ENCODE results near the gene GATAD2A. TPM values are rescaled to one million over a fixed set of nuclear protein-coding genes. Genes with fewer than 3 reads are reported as not detected.

GATAD2A gene
- total and polyA plus RNA-seq, 4 experiments from 2014 or later, result 3.8 to 108 (median 65.6) TPM

GRCh38 chr19:19515642-19516519, 110.4 kb downstream of the GATAD2A start, which contains the start of gene NDUFA13:
NDUFA13 (plus strand) TSS chr19:19516225; CDS start chr19:19516239, 14 bp downstream.
- H3K36me3 Mint-ChIP-seq, result peaks cover 13 to 22% of the 10 kb centered on the region in 2 donors
- Histone ChIP-seq H3K27ac (ENCODE audit: low read depth, low read length) (peak within 1 kb of the TSS; percentile 92), H3K27me3 (ENCODE audit: insufficient read depth, low read length) (no peaks in the 10 kb centered on the region), H3K4me3 (ENCODE audit: low read length in 2 of 2) (peak within 1 kb of the TSS; percentile 88 to 90), H3K9me3 (ENCODE audit: control insufficient read depth in 1 of 2, low read length in 2 of 2) (no peaks in the 10 kb centered on the region), H3K36me3 (ENCODE audit: insufficient read depth, low read length) (no peaks in the 10 kb centered on the region), H3K4me1 (ENCODE audit: insufficient read depth, low read length) (peaks cover 35% of the 10 kb centered on the region)
- DNase-seq, result peak; percentile 91 to 95 (median 92)
- no peaks in the 10 kb centered on the region for H3K27me3 Mint-ChIP-seq
- CTCF ChIA-PET (ENCODE audit: partially characterized antibody), result interaction anchor here (0.7 to 1.4 kb wide), 5 partner anchors 16 to 130 kb away, joined by 3 to 7 read pairs (median 4); partner anchors contain the start of gene GMIP
- intact Hi-C loops (cut with micrococcal nuclease), result loop anchor here (1.0 kb wide), 2 partner anchors 27 to 196 kb away; partner anchors contain the start of genes MAU2 and SUGP1
- H3K9me3 Mint-ChIP-seq, result peaks cover 0 to 2% (median 0%) of the 10 kb centered on the region in 8 donors
- POLR2A ChIA-PET (ENCODE audit: partially characterized antibody), result interaction anchor here (0.5 to 3.2 kb wide), 23 partner anchors 9 to 324 kb away, joined by 3 to 22 read pairs (median 5); partner anchors contain the start of genes BORCS8, GATAD2A, LPAR2 and RFXANK
- peak within 1 kb of the TSS; percentile 94 to 98 (median 97) for H3K27ac Mint-ChIP-seq
- peak within 1 kb of the TSS; percentile 93 to 99 (median 97) for H3K4me3 Mint-ChIP-seq
- peaks cover 16 to 46% (median 29%) of the 10 kb centered on the region in 4 donors for H3K4me1 Mint-ChIP-seq

GRCh38 chr19:19517235-19517619, 111.8 kb downstream of the GATAD2A start:
- intact Hi-C loops (cut with micrococcal nuclease), result no loop called here
- Histone ChIP-seq H3K4me3 (ENCODE audit: low read length in 2 of 2) (peak overlapping the region in 1 of 2 donors; percentile 90), H3K27ac (ENCODE audit: low read depth, low read length) (no peak overlapping the region), H3K4me1 (ENCODE audit: insufficient read depth, low read length) (peaks cover 35% of the 10 kb centered on the region), H3K36me3 (ENCODE audit: insufficient read depth, low read length) (no peaks in the 10 kb centered on the region), H3K27me3 (ENCODE audit: insufficient read depth, low read length) (no peaks in the 10 kb centered on the region), H3K9me3 (ENCODE audit: control insufficient read depth in 1 of 2, low read length in 2 of 2) (no peaks in the 10 kb centered on the region)
- ChIA-PET POLR2A (ENCODE audit: partially characterized antibody) (interaction anchor here (2.0 to 2.8 kb wide), 3 partner anchors 15 to 132 kb away, joined by 5 to 22 read pairs (median 11); no protein-coding TSS in a partner anchor), CTCF (ENCODE audit: partially characterized antibody) (no interaction called here)
- H3K4me3 Mint-ChIP-seq, result peak overlapping the region; percentile 45 to 99 (median 97)
- H3K27me3 Mint-ChIP-seq, result no peaks in the 10 kb centered on the region
- peak overlapping the region in 5 of 7 donors; percentile 24 to 97 (median 53) for H3K27ac Mint-ChIP-seq
- peaks cover 0 to 1% (median 0%) of the 10 kb centered on the region in 8 donors for H3K9me3 Mint-ChIP-seq
- DNase-seq, result no peak
- H3K36me3 Mint-ChIP-seq, result peaks cover 15 to 24% of the 10 kb centered on the region in 2 donors
- H3K4me1 Mint-ChIP-seq, result peaks cover 15 to 49% (median 32%) of the 10 kb centered on the region in 4 donors

GRCh38 chr19:19520989-19521388, 115.5 kb downstream of the GATAD2A start:
- Mint-ChIP-seq H3K27me3 (no peaks in the 10 kb centered on the region), H3K36me3 (peaks cover 15 to 36% of the 10 kb centered on the region in 2 donors), H3K4me3 (no peak overlapping the region), H3K27ac (peak overlapping the region in 2 of 7 donors; percentile 49 to 66), H3K9me3 (no peaks in the 10 kb centered on the region), H3K4me1 (peaks cover 15 to 50% (median 33%) of the 10 kb centered on the region in 4 donors)
- no peaks in the 10 kb centered on the region for H3K9me3 ChIP-seq (ENCODE audit: control insufficient read depth in 1 of 2, low read length in 2 of 2)
- ChIA-PET POLR2A (ENCODE audit: partially characterized antibody) (no interaction called here), CTCF (ENCODE audit: partially characterized antibody) (interaction anchor here (1.4 kb wide), 1 partner anchor 12 kb away, joined by 3 read pairs; no protein-coding TSS in a partner anchor)
- peaks cover 8% of the 10 kb centered on the region for H3K36me3 ChIP-seq (ENCODE audit: insufficient read depth, low read length)
- H3K4me3 ChIP-seq (ENCODE audit: low read length in 2 of 2), result no peak overlapping the region
- no peak overlapping the region for H3K27ac ChIP-seq (ENCODE audit: low read depth, low read length)
- no peaks in the 10 kb centered on the region for H3K27me3 ChIP-seq (ENCODE audit: insufficient read depth, low read length)
- DNase-seq, result no peak
- intact Hi-C loops (cut with micrococcal nuclease), result no loop called here
- peaks cover 24% of the 10 kb centered on the region for H3K4me1 ChIP-seq (ENCODE audit: insufficient read depth, low read length)

- DNase-seq, result no peak
- H3K27me3 Mint-ChIP-seq, result no peaks in the 10 kb centered on the region
- Histone ChIP-seq H3K36me3 (ENCODE audit: insufficient read depth, low read length) (peaks cover 23% of the 10 kb centered on the region), H3K4me1 (ENCODE audit: insufficient read depth, low read length) (peaks cover 8% of the 10 kb centered on the region), H3K4me3 (ENCODE audit: low read length in 2 of 2) (no peak overlapping the region), H3K27me3 (ENCODE audit: insufficient read depth, low read length) (no peaks in the 10 kb centered on the region), H3K9me3 (ENCODE audit: control insufficient read depth in 1 of 2, low read length in 2 of 2) (no peaks in the 10 kb centered on the region), H3K27ac (ENCODE audit: low read depth, low read length) (no peak overlapping the region)
- peaks cover 11 to 28% (median 21%) of the 10 kb centered on the region in 4 donors for H3K4me1 Mint-ChIP-seq
- no peak overlapping the region for H3K4me3 Mint-ChIP-seq
- intact Hi-C loops (cut with micrococcal nuclease), result no loop called here
- H3K27ac Mint-ChIP-seq, result no peak overlapping the region
- H3K9me3 Mint-ChIP-seq, result no peaks in the 10 kb centered on the region
- CTCF ChIA-PET (ENCODE audit: partially characterized antibody), result no interaction called here
- peaks cover 15 to 42% of the 10 kb centered on the region in 2 donors for H3K36me3 Mint-ChIP-seq
- POLR2A ChIA-PET (ENCODE audit: partially characterized antibody), result no interaction called here
These were observed 117.7 kb downstream of the GATAD2A start for GRCh38 chr19:19523177-19523576.

GRCh38 chr19:19524053-19524452, 118.6 kb downstream of the GATAD2A start:
- ChIA-PET CTCF (ENCODE audit: partially characterized antibody) (no interaction called here), POLR2A (ENCODE audit: partially characterized antibody) (no interaction called here)
- Histone ChIP-seq H3K36me3 (ENCODE audit: insufficient read depth, low read length) (peaks cover 26% of the 10 kb centered on the region), H3K9me3 (ENCODE audit: control insufficient read depth in 1 of 2, low read length in 2 of 2) (no peaks in the 10 kb centered on the region), H3K27me3 (ENCODE audit: insufficient read depth, low read length) (no peaks in the 10 kb centered on the region), H3K27ac (ENCODE audit: low read depth, low read length) (no peak overlapping the region), H3K4me1 (ENCODE audit: insufficient read depth, low read length) (peaks cover 7% of the 10 kb centered on the region), H3K4me3 (ENCODE audit: low read length in 2 of 2) (no peak overlapping the region)
- Mint-ChIP-seq H3K4me1 (peaks cover 11 to 28% (median 20%) of the 10 kb centered on the region in 4 donors), H3K27ac (peak overlapping the region in 2 of 7 donors; percentile 32 to 64), H3K4me3 (no peak overlapping the region), H3K27me3 (no peaks in the 10 kb centered on the region), H3K9me3 (no peaks in the 10 kb centered on the region), H3K36me3 (peaks cover 15 to 44% of the 10 kb centered on the region in 2 donors)
- DNase-seq, result no peak
- intact Hi-C loops (cut with micrococcal nuclease), result no loop called here

- peak in 1 of 5 donors; percentile 9 for DNase-seq
- H3K4me3 Mint-ChIP-seq, result no peak overlapping the region
- H3K4me3 ChIP-seq (ENCODE audit: low read length in 2 of 2), result no peak overlapping the region
- peaks cover 8 to 36% of the 10 kb centered on the region in 2 donors for H3K36me3 Mint-ChIP-seq
- H3K27ac ChIP-seq (ENCODE audit: low read depth, low read length), result no peak overlapping the region
- ChIA-PET POLR2A (ENCODE audit: partially characterized antibody) (no interaction called here), CTCF (ENCODE audit: partially characterized antibody) (no interaction called here)
- H3K9me3 Mint-ChIP-seq, result no peaks in the 10 kb centered on the region
- peaks cover 26% of the 10 kb centered on the region for H3K36me3 ChIP-seq (ENCODE audit: insufficient read depth, low read length)
- H3K27me3 ChIP-seq (ENCODE audit: insufficient read depth, low read length), result no peaks in the 10 kb centered on the region
- H3K27ac Mint-ChIP-seq, result peak overlapping the region in 1 of 7 donors; percentile 77
- no peaks in the 10 kb centered on the region for H3K27me3 Mint-ChIP-seq
- H3K9me3 ChIP-seq (ENCODE audit: control insufficient read depth in 1 of 2, low read length in 2 of 2), result no peaks in the 10 kb centered on the region
- H3K4me1 ChIP-seq (ENCODE audit: insufficient read depth, low read length), result no peaks in the 10 kb centered on the region
- intact Hi-C loops (cut with micrococcal nuclease), result no loop called here
- peaks cover 3 to 13% (median 8%) of the 10 kb centered on the region in 4 donors for H3K4me1 Mint-ChIP-seq
These were observed 120.3 kb downstream of the GATAD2A start for GRCh38 chr19:19525611-19526380.
